PC-3 (cell line): Measurements from ENCODE around the gene MLN. TPM values are rescaled to one million over a fixed set of nuclear protein-coding genes. Genes with fewer than 3 reads are reported as not detected.

Source experiments
- ATAC-seq: fragments of 200-7000 bp; cut with Tn5 transposase; 2 replicates; pipeline ENCODE4 v1.9.1; 2020; ENCODE audit warnings: mild to moderate bottlenecking, moderate library complexity
- BruUV-seq: library from RNA; stranded (reverse); fragments of 400-500 nt; replicated peaks from 2 replicates; lab custom pipeline; 2021; lab: Mats Ljungman, UMichigan
- CTCF ChIA-PET: fragments of 300-600 bp; sonication (Branson Sonifier 250); formaldehyde crosslinking; loops from one replicate; lab custom pipeline; 2022; ENCODE audit warnings: antibody characterized with exemption; lab: Charles Lee
- POLR2A ChIA-PET: fragments of 300-600 bp; sonication (Branson Sonifier 250); formaldehyde crosslinking; loops from one replicate; lab custom pipeline; 2022; ENCODE audit warnings: antibody characterized with exemption; ENCODE audit not compliant: unreplicated experiment; lab: Charles Lee
- DNase-seq: peaks from one replicate; pipeline ENCODE4 v3.0.0-alpha.2; 2015
- H2AFZ ChIP-seq: fragments of 300-600 bp; sonication (generic); 2 replicates; pipeline ENCODE4 v1.6.0; 2016; ENCODE audit warnings: antibody characterized with exemption, low read length
- H3F3A ChIP-seq: fragments of 300-600 bp; sonication (generic); one replicate; pipeline ENCODE4 v1.6.0; 2017; ENCODE audit warnings: antibody characterized with exemption, low read length, control low read depth, mild to moderate bottlenecking; ENCODE audit not compliant: unreplicated experiment
- H3K27ac ChIP-seq: fragments of 300-600 bp; sonication (generic); 2 replicates; pipeline ENCODE4 v1.5.1; 2016; ENCODE audit warnings: mild to moderate bottlenecking, low read length
- H3K27me3 ChIP-seq: fragments of 300-600 bp; sonication (generic); 2 replicates; pipeline ENCODE4 v1.6.1; 2016; ENCODE audit warnings: low read length, mixed read lengths
- H3K36me3 ChIP-seq: fragments of 300-600 bp; sonication (generic); 2 replicates; pipeline ENCODE4 v1.6.1; 2016; ENCODE audit warnings: low read depth, mixed run types, low read length, mixed read lengths
- H3K4me1 ChIP-seq: fragments of 300-600 bp; sonication (generic); 2 replicates; pipeline ENCODE4 v1.5.1; 2016; ENCODE audit warnings: low read length; ENCODE audit not compliant: insufficient read depth
- H3K4me2 ChIP-seq: fragments of 300-600 bp; sonication (generic); 2 replicates; pipeline ENCODE4 v1.6.0; 2016; ENCODE audit warnings: low read length
- H3K4me3 ChIP-seq: fragments of 300-600 bp; sonication (generic); 2 replicates; pipeline ENCODE4 v1.5.1; 2016; ENCODE audit warnings: mild to moderate bottlenecking, low read length, mixed read lengths
- H3K79me2 ChIP-seq: fragments of 300-600 bp; sonication (generic); 2 replicates; pipeline ENCODE4 v1.6.1; 2017; ENCODE audit warnings: low read length, mixed read lengths
- H3K9ac ChIP-seq: fragments of 300-600 bp; sonication (generic); 2 replicates; pipeline ENCODE4 v1.6.0; 2016; ENCODE audit warnings: mild to moderate bottlenecking, low read length
- H3K9me2 ChIP-seq: fragments of 300-600 bp; sonication (generic); replicated peaks from 2 replicates; pipeline ENCODE4 v1.6.1; 2016; ENCODE audit warnings: mixed run types, low read length, mixed read lengths
- H3K9me3 ChIP-seq: fragments of 300-600 bp; sonication (generic); 2 replicates; pipeline ENCODE4 v1.6.1; 2016; ENCODE audit warnings: low read length, mixed read lengths
- H4K20me1 ChIP-seq: fragments of 300-600 bp; sonication (generic); 2 replicates; pipeline ENCODE4 v1.6.1; 2016; ENCODE audit warnings: low read length, mixed read lengths
- CTCF ChIP-seq: fragments of 300-600 bp; sonication (generic); conservative IDR thresholded peaks from 2 replicates; pipeline ENCODE4 v1.5.1; 2017; ENCODE audit warnings: antibody characterized with exemption, low read depth, mild to moderate bottlenecking, low read length
- EZH2 ChIP-seq: fragments of 300-600 bp; sonication (generic); IDR thresholded peaks from one replicate; pipeline ENCODE4 v1.6.1; 2017; ENCODE audit warnings: antibody characterized with exemption, mild to moderate bottlenecking, low read length; ENCODE audit not compliant: unreplicated experiment
- EZH2phosphoT487 ChIP-seq: fragments of 300-600 bp; sonication (generic); IDR thresholded peaks from 2 replicates; pipeline ENCODE4 v1.6.1; 2018; ENCODE audit warnings: mild to moderate bottlenecking, antibody characterized with exemption, low read length, borderline replicate concordance
- intact Hi-C: fragments of 100-400 bp; cut with micrococcal nuclease; formaldehyde crosslinking; loops from 2 replicates; pipeline ENCODE4 v1.9.0; 2023
- total RNA-seq: library from RNA; depleted of rRNA; stranded (reverse); fragments of >200 nt; gene quantifications from 2 replicates; pipeline ENCODE4 v1.2.3, GENCODE V29; 2014

MLN gene
- total RNA-seq, 1 experiment from 2014 or later, result not detected

- DNase-seq (no peak), ATAC-seq (no peak)
- Histone ChIP-seq H3K79me2 (no peaks in the 10 kb centered on the region), H2AFZ (no peak overlapping the region), H3K9me2 (no peaks in the 10 kb centered on the region), H3K27ac (no peak overlapping the region), H3K4me1 (peaks cover 6% of the 10 kb centered on the region; the same call in 1 of the 2 replicates), H4K20me1 (no peaks in the 10 kb centered on the region), H3K4me3 (no peak overlapping the region), H3K36me3 (no peaks in the 10 kb centered on the region), H3K9me3 (no peaks in the 10 kb centered on the region), H3K9ac (no peak overlapping the region), H3K4me2 (no peak overlapping the region), H3F3A (no peaks in the 10 kb centered on the region), H3K27me3 (no peaks in the 10 kb centered on the region)
- no peak for TF ChIP-seq CTCF
- no peak for TF ChIP-seq EZH2
- TF ChIP-seq EZH2phosphoT487, result no peak
- intact Hi-C loops, result no loop called here
- ChIA-PET CTCF (interaction anchor here (0.7 kb wide), 1 partner anchor 304 kb away, joined by 3 read pairs; no protein-coding TSS in a partner anchor), POLR2A (no interaction called here)
- BruUV-seq, result no TSS peak
Observed at GRCh38 chr6:33750244-33750991, 53.4 kb downstream of the MLN start.

- no peak overlapping the region for H3K4me3 ChIP-seq
- no TSS peak for BruUV-seq
- H3F3A ChIP-seq, result no peaks in the 10 kb centered on the region
- CTCF ChIA-PET, result no interaction called here
- no peak overlapping the region for H3K4me2 ChIP-seq
- H3K36me3 ChIP-seq, result no peaks in the 10 kb centered on the region
- no peak overlapping the region for H2AFZ ChIP-seq
- intact Hi-C loops, result no loop called here
- TF ChIP-seq EZH2 (no peak), EZH2phosphoT487 (no peak), CTCF (no peak)
- no peaks in the 10 kb centered on the region for H3K79me2 ChIP-seq
- H3K27me3 ChIP-seq, result no peaks in the 10 kb centered on the region
- H3K27ac ChIP-seq, result no peak overlapping the region
- peaks cover 6% of the 10 kb centered on the region; the same call in 1 of the 2 replicates for H3K4me1 ChIP-seq
- H3K9ac ChIP-seq, result no peak overlapping the region
- H3K9me3 ChIP-seq, result no peaks in the 10 kb centered on the region
- H3K9me2 ChIP-seq, result no peaks in the 10 kb centered on the region
- ATAC-seq (no peak), DNase-seq (no peak)
- POLR2A ChIA-PET, result no interaction called here
- H4K20me1 ChIP-seq, result no peaks in the 10 kb centered on the region
Observed at GRCh38 chr6:33749401-33749800, 54.4 kb downstream of the MLN start.

GRCh38 chr6:33748841-33749240 is 55.0 kb downstream of the MLN start:
- H3K9me2 ChIP-seq, result no peaks in the 10 kb centered on the region
- TF ChIP-seq EZH2phosphoT487, result no peak
- no peak for TF ChIP-seq CTCF
- TF ChIP-seq EZH2, result no peak
- H3K4me2 ChIP-seq, result no peak overlapping the region
- no peaks in the 10 kb centered on the region for H3K27me3 ChIP-seq
- H3K27ac ChIP-seq, result no peak overlapping the region
- no peak for ATAC-seq
- no peaks in the 10 kb centered on the region for H3K79me2 ChIP-seq
- no peaks in the 10 kb centered on the region for H3K9me3 ChIP-seq
- ChIA-PET CTCF (no interaction called here), POLR2A (no interaction called here)
- no peaks in the 10 kb centered on the region for H3F3A ChIP-seq
- no peak overlapping the region for H3K4me3 ChIP-seq
- intact Hi-C loops, result no loop called here
- no peaks in the 10 kb centered on the region for H4K20me1 ChIP-seq
- no peaks in the 10 kb centered on the region for H3K36me3 ChIP-seq
- H2AFZ ChIP-seq, result no peak overlapping the region
- H3K4me1 ChIP-seq, result peaks cover 11% of the 10 kb centered on the region
- no TSS peak for BruUV-seq
- no peak overlapping the region for H3K9ac ChIP-seq
- no peak for DNase-seq
